ENCODE data around the gene CFAP90. TPM values are rescaled to one million over a fixed set of nuclear protein-coding genes. Genes with fewer than 3 reads are reported as not detected.

CFAP90 gene
- total RNA-seq, 4 donors from 2014 or later = not detected

DNA sequence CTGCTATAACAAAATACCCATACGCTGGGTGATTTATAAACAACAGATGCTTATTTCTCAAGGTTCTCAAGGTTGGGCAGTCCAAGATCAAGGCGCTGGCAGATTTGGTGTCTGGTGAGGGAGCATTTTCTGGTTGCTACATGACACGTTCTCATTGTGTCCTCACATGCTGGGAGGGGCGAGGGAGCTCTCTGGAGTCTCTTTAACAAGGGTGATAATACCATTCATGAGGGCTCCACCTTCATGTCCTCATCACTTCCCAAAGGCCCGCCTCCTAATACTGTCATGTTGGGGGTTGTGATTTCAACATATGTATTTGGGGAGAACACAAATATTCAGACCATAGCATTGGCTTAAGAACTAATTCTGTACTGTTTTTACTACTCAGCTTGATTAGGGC, 4.6 kb downstream of the CFAP90 start:
- DNase-seq (ENCODE audit: low spot score in 2 of 2) = no peak
- no peak overlapping the region for H3K4me3 ChIP-seq
- 89 to 92% methylated on average over 5 of the region's 5 CpGs for WGBS, 2 donors
- TF ChIP-seq EP300 (IDR thresholded peaks at IDR 0.05) (no peak), POLR2A (IDR thresholded peaks at IDR 0.05) (no peak)
- TF ChIP-seq, protein P1, sequence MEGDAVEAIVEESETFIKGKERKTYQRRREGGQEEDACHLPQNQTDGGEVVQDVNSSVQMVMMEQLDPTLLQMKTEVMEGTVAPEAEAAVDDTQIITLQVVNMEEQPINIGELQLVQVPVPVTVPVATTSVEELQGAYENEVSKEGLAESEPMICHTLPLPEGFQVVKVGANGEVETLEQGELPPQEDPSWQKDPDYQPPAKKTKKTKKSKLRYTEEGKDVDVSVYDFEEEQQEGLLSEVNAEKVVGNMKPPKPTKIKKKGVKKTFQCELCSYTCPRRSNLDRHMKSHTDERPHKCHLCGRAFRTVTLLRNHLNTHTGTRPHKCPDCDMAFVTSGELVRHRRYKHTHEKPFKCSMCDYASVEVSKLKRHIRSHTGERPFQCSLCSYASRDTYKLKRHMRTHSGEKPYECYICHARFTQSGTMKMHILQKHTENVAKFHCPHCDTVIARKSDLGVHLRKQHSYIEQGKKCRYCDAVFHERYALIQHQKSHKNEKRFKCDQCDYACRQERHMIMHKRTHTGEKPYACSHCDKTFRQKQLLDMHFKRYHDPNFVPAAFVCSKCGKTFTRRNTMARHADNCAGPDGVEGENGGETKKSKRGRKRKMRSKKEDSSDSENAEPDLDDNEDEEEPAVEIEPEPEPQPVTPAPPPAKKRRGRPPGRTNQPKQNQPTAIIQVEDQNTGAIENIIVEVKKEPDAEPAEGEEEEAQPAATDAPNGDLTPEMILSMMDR (IDR thresholded peaks at IDR 0.05) = no peak
- no peaks in the 10 kb centered on the region for H3K9me3 ChIP-seq
- H3K36me3 ChIP-seq = no peaks in the 10 kb centered on the region
- peaks cover 0 to 20% (median 3%) of the 10 kb centered on the region in 4 donors for H3K4me1 ChIP-seq
- peaks cover 0 to 12% of the 10 kb centered on the region in 2 donors for H3K27me3 ChIP-seq
- H3K27ac ChIP-seq = no peak overlapping the region

DNA sequence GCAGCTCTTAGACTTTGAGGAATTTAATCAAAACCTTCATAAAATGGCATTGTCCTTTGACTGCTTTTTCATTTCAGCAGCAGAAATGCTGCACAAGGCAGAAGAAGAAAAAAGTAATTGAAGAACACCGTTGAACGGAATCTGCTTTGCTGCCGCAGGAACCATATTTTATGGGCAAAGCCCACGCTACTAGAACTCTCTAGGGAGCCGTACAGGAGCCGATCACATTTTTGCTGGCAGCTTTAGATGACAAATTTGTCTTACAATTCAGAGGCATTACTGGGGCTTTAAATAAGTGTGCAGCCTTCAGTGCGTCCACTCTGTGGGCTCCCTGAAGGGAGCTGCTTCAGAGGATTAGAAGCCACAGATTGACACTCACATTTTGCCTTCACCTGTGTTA, 5.4 kb downstream of the CFAP90 start:
- 43 to 47% methylated on average over 7 of the region's 7 CpGs for WGBS, 2 donors
- no peaks in the 10 kb centered on the region for H3K36me3 ChIP-seq
- peaks cover 0 to 12% (median 3%) of the 10 kb centered on the region in 4 donors for H3K4me1 ChIP-seq
- H3K4me3 ChIP-seq = no peak overlapping the region
- peaks cover 0 to 14% of the 10 kb centered on the region in 2 donors for H3K27me3 ChIP-seq
- DNase-seq (ENCODE audit: low spot score in 2 of 2) = no peak
- H3K9me3 ChIP-seq = no peaks in the 10 kb centered on the region
- H3K27ac ChIP-seq = no peak overlapping the region
- TF ChIP-seq POLR2A (IDR thresholded peaks at IDR 0.05) (no peak), EP300 (IDR thresholded peaks at IDR 0.05) (no peak)
- TF ChIP-seq, protein P1 (IDR thresholded peaks at IDR 0.05) = no peak

DNA sequence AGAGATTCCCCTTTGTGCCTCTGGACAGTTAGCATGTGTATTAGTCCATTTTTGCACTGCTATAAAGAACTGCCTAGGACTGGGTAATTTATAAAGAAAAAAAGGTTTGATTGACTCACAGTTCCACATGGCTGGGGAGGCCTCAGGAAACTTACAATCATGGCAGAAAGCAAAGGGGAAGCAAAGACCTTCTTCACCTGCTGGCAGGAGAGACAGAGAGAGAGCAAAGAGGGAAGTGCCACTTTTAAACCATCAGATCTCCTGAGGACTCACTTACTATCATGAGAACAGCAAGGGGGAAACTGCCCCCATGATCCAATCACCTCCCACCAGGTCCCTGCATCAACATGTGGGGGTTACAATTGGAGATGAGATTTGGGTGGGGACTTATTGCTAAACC, 6.0 kb downstream of the CFAP90 start:
- no peaks in the 10 kb centered on the region for H3K9me3 ChIP-seq
- peaks cover 0 to 14% of the 10 kb centered on the region in 2 donors for H3K27me3 ChIP-seq
- no peaks in the 10 kb centered on the region for H3K36me3 ChIP-seq
- H3K27ac ChIP-seq = no peak overlapping the region
- no peak overlapping the region for H3K4me3 ChIP-seq
- no peak for TF ChIP-seq POLR2A (IDR thresholded peaks at IDR 0.05)
- TF ChIP-seq EP300 (IDR thresholded peaks at IDR 0.05) = no peak
- TF ChIP-seq, protein P1 (IDR thresholded peaks at IDR 0.05) = no peak
- peaks cover 0 to 5% (median 2%) of the 10 kb centered on the region in 4 donors for H3K4me1 ChIP-seq
- DNase-seq (ENCODE audit: low spot score in 2 of 2) = no peak

DNA sequence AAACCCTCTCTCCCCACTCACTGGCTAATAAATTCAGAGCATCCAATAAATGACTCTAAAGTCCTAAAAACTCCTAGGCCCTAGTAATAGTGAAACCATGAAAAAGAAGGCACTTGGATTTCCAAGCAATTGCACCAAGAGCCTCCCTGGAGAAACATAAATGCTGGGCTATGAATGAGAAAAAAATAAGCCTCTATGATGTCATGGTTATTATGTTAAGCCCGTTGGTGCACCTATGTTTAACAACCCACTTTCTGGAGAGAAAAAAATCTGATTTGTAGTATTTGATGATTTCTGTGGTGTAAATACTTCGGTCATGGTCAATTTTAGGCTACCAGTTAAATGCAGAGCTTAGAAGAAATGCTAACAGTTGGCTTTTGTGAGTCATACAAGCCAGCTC, 8.4 kb downstream of the CFAP90 start:
- 52 to 57% methylated on average over 2 of the region's 2 CpGs for WGBS, 2 donors
- H3K4me1 ChIP-seq = no peaks in the 10 kb centered on the region
- H3K27me3 ChIP-seq = peaks cover 0 to 5% of the 10 kb centered on the region in 2 donors
- H3K9me3 ChIP-seq = no peaks in the 10 kb centered on the region
- TF ChIP-seq EP300 (IDR thresholded peaks at IDR 0.05) (no peak), POLR2A (IDR thresholded peaks at IDR 0.05) (no peak)
- TF ChIP-seq, protein P1 (IDR thresholded peaks at IDR 0.05) = no peak
- no peak for DNase-seq (ENCODE audit: low spot score in 2 of 2)
- no peak overlapping the region for H3K4me3 ChIP-seq
- no peak overlapping the region for H3K27ac ChIP-seq
- H3K36me3 ChIP-seq = no peaks in the 10 kb centered on the region

DNA sequence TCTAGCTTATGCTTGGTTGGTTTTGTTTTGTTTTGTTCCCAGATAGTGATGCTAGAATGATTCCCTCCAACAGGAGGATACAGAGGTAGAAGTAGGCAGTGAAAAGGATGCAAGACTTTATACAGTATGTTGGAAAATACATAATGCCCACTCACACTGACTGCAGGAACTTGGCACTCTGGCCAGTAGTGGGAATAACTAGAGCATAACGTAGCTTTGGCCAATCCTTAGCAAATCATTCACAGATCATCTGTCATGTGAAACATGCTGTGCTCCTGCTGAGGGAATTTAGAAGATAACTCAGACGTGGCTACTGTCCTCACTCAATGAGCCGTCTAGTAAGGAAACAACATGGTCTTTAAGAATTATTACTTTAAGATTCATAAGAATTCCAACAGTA, 13.5 kb downstream of the CFAP90 start:
- DNase-seq (ENCODE audit: low spot score in 2 of 2) = no peak
- 56% methylated on average over 3 of the region's 3 CpGs for WGBS, 2 donors
- Histone ChIP-seq H3K9me3 (no peaks in the 10 kb centered on the region), H3K36me3 (no peaks in the 10 kb centered on the region), H3K4me1 (no peaks in the 10 kb centered on the region), H3K27me3 (peaks cover 0 to 2% of the 10 kb centered on the region in 2 donors), H3K27ac (no peak overlapping the region), H3K4me3 (no peak overlapping the region)
- TF ChIP-seq EP300 (IDR thresholded peaks at IDR 0.05) = no peak
- no peak for TF ChIP-seq POLR2A (IDR thresholded peaks at IDR 0.05)
- TF ChIP-seq, protein P1 (IDR thresholded peaks at IDR 0.05) = no peak

All from tibial nerve (tissue), 4 donors.